K562 (cell line): ENCODE data around the gene INTS1. TPM values are rescaled to one million over a fixed set of nuclear protein-coding genes. Genes with fewer than 3 reads are reported as not detected.
A peak's percentile ranks its signal among the peaks of the same experiment; 100 is the strongest.

Experiments
- C11orf30 ChIP-seq: fragments of 450-650 bp; IDR thresholded peaks from 2 replicates; pipeline ENCODE4 v1.6.1; 2016; ENCODE audit warnings: low read depth, mild to moderate bottlenecking
- CCNT2 ChIP-seq: IDR thresholded peaks from 2 replicates; pipeline ENCODE4 v1.6.1; 2011; ENCODE audit warnings: borderline replicate concordance, low read depth, mild to moderate bottlenecking, moderate library complexity, mixed read lengths, low read length; ENCODE audit not compliant: insufficient read length; ENCODE audit errors: extremely low read depth
- CREB3L1 ChIP-seq: fragments of 450-650 bp; IDR thresholded peaks from 2 replicates; pipeline ENCODE4 v1.6.1; 2014; ENCODE audit warnings: low read depth, mild to moderate bottlenecking, moderate library complexity, borderline replicate concordance
- DIDO1 ChIP-seq: fragments of 450-650 bp; IDR thresholded peaks from 2 replicates; pipeline ENCODE4 v1.6.1; 2016; ENCODE audit warnings: low read depth, missing biosample characterization, missing genetic modification characterization
- ERF ChIP-seq: fragments of 450-650 bp; formaldehyde crosslinking; IDR thresholded peaks from 2 replicates; pipeline ENCODE4 v1.4.0; 2020; ENCODE audit warnings: mild to moderate bottlenecking, mixed read lengths
- ESRRA ChIP-seq: fragments of 450-650 bp; IDR thresholded peaks from 2 replicates; pipeline ENCODE4 v1.6.1; 2014; ENCODE audit warnings: low read depth, mild to moderate bottlenecking, moderate library complexity, borderline replicate concordance
- ETS2 ChIP-seq: IDR thresholded peaks from 2 replicates; pipeline ENCODE4 v1.6.1; 2016; ENCODE audit warnings: borderline replicate concordance, missing genetic modification characterization, mild to moderate bottlenecking, moderate library complexity, missing compliant biosample characterization; ENCODE audit not compliant: poor library complexity, severe bottlenecking
- HNRNPK ChIP-seq: fragments of 200-400 bp; formaldehyde crosslinking; IDR thresholded peaks from one replicate; pipeline ENCODE4 v1.6.1; 2018; ENCODE audit warnings: mild to moderate bottlenecking, low read depth, low read length; ENCODE audit not compliant: poor library complexity, severe bottlenecking
- IFI16 ChIP-seq: fragments of 250-450 bp; sonication (Bioruptor Pico); IDR thresholded peaks from 2 replicates; pipeline ENCODE4 v2.1.2; 2022; ENCODE audit warnings: mild to moderate bottlenecking, inconsistent platforms
- KLF1 ChIP-seq: fragments of 450-650 bp; IDR thresholded peaks from 2 replicates; pipeline ENCODE4 v1.6.1; 2016; ENCODE audit warnings: missing genetic modification characterization, missing compliant biosample characterization
- MED1 ChIP-seq: sonication (generic); formaldehyde crosslinking; IDR thresholded peaks from 2 replicates; pipeline ENCODE4 v1.8.1; 2023; ENCODE audit warnings: missing genetic modification reagents, borderline replicate concordance
- MEF2A ChIP-seq: IDR thresholded peaks from 2 replicates; pipeline ENCODE4 v1.6.1; 2011; ENCODE audit warnings: low read depth, mild to moderate bottlenecking, low read length, moderate library complexity; ENCODE audit not compliant: control insufficient read depth
- NR4A1 ChIP-seq, 2 experiments: fragments of 250-450 bp in 1 of 2; fragments of 450-650 bp in 1 of 2; sonication (Bioruptor Pico) in 1 of 2; IDR thresholded peaks; 2 replicates each; pipeline versions ENCODE4 v1.4.0 to v1.6.1; 2016 to 2020; ENCODE audit warnings: mild to moderate bottlenecking in 2 of 2, missing compliant biosample characterization in 1 of 2, missing genetic modification characterization in 1 of 2, moderate library complexity in 1 of 2
- PHB ChIP-seq: fragments of 250-450 bp; sonication (Bioruptor Pico); IDR thresholded peaks from 2 replicates; pipeline ENCODE4 v1.5.0; 2021
- RBM17 ChIP-seq: fragments of 200-400 bp; formaldehyde crosslinking; IDR thresholded peaks from 2 replicates; pipeline ENCODE4 v1.6.1; 2017; ENCODE audit warnings: low read depth, mild to moderate bottlenecking, low read length, borderline replicate concordance
- RNF2 ChIP-seq: sonication (generic); IDR thresholded peaks from 2 replicates; pipeline ENCODE4 v1.6.1; 2016
- SP1 ChIP-seq: sonication (generic); formaldehyde crosslinking; IDR thresholded peaks from 2 replicates; pipeline ENCODE4 v1.8.1; 2022; ENCODE audit warnings: mild to moderate bottlenecking, missing genetic modification reagents
- STAT5A ChIP-seq: IDR thresholded peaks from 2 replicates; pipeline ENCODE4 v1.6.1; 2012; ENCODE audit warnings: low read length, inconsistent platforms, borderline replicate concordance
- TRIM24 ChIP-seq, 2 experiments: fragments of 450-650 bp; IDR thresholded peaks; 2 replicates each; pipeline ENCODE4 v1.6.1; 2016
- ZNF146 ChIP-seq: IDR thresholded peaks from one replicate; pipeline ENCODE4 v1.6.1; 2018; ENCODE audit warnings: missing compliant biosample characterization; ENCODE audit not compliant: unreplicated experiment
- ZNF311 ChIP-seq: fragments of 250-450 bp; sonication (Bioruptor Pico); IDR thresholded peaks from 2 replicates; pipeline ENCODE4 v1.4.0; 2020; ENCODE audit warnings: mild to moderate bottlenecking, moderate library complexity
- ZNF717 ChIP-seq: fragments of 250-450 bp; sonication (Bioruptor Pico); IDR thresholded peaks from 2 replicates; pipeline ENCODE4 v1.5.0; 2021
- polyA plus RNA-seq, 8 experiments: library from polyadenylated mRNA; depleted of rRNA in 4 of 8; stranded (reverse) in 5 of 8; unstranded in 3 of 8; fragments of >200 nt; fragmentation: Nextera tagmentation in 2 of 8; fragmentation: Illumina TruSeq in 1 of 8; extraction: Ambion mirVana in 2 of 8; extraction: Trizol in 1 of 8; gene quantifications; 2 replicates each; pipeline versions ENCODE4 v1.2.1 to v1.2.3, GENCODE V29; 2011 to 2014; ENCODE audit warnings: inconsistent platforms in 1 of 8, missing spikeins in 1 of 8
- total RNA-seq, 7 experiments: library from RNA; depleted of rRNA in 6 of 7; stranded (reverse); fragments of >200 nt in 6 of 7; fragmentation: Illumina TruSeq in 2 of 7; extraction: Trizol in 2 of 7; gene quantifications; 2 replicates each; pipeline versions ENCODE4 v1.2.1 to v1.2.3, GENCODE V29; 2011 to 2021; ENCODE audit warnings: low replicate concordance in 1 of 7
- TF ChIP-seq, protein P1 (sequence below), 2 experiments: fragments of 150-350 bp in 1 of 2; IDR thresholded peaks; 2 replicates each; pipeline ENCODE4 v1.6.1; 2012 to 2016; ENCODE audit warnings: low read depth in 2 of 2, low read length in 2 of 2, mild to moderate bottlenecking in 1 of 2, moderate library complexity in 1 of 2

INTS1 gene
- total and polyA plus RNA-seq, 9 of the 15 experiments (the other 6 are each of a cell fraction or from before 2014, with no cell fraction given) = 0.34 to 119 (median 18.5) TPM

- TF ChIP-seq, protein P1, sequence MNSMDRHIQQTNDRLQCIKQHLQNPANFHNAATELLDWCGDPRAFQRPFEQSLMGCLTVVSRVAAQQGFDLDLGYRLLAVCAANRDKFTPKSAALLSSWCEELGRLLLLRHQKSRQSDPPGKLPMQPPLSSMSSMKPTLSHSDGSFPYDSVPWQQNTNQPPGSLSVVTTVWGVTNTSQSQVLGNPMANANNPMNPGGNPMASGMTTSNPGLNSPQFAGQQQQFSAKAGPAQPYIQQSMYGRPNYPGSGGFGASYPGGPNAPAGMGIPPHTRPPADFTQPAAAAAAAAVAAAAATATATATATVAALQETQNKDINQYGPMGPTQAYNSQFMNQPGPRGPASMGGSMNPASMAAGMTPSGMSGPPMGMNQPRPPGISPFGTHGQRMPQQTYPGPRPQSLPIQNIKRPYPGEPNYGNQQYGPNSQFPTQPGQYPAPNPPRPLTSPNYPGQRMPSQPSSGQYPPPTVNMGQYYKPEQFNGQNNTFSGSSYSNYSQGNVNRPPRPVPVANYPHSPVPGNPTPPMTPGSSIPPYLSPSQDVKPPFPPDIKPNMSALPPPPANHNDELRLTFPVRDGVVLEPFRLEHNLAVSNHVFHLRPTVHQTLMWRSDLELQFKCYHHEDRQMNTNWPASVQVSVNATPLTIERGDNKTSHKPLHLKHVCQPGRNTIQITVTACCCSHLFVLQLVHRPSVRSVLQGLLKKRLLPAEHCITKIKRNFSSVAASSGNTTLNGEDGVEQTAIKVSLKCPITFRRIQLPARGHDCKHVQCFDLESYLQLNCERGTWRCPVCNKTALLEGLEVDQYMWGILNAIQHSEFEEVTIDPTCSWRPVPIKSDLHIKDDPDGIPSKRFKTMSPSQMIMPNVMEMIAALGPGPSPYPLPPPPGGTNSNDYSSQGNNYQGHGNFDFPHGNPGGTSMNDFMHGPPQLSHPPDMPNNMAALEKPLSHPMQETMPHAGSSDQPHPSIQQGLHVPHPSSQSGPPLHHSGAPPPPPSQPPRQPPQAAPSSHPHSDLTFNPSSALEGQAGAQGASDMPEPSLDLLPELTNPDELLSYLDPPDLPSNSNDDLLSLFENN (IDR thresholded peaks at IDR 0.05; ENCODE audit: low read depth in 2 of 2, low read length in 2 of 2) = no peak
- TF ChIP-seq IFI16 (no peak), DIDO1 (no peak), ESRRA (peak; percentile 64), STAT5A (no peak; the same call in 1 of the 2 replicates), ZNF311 (CRISPR knock-in tag) (peak; percentile 56; the same call in 1 of the 2 replicates), RNF2 (peak; percentile 90), ZNF717 (CRISPR knock-in tag) (no peak), ZNF146 (CRISPR knock-in tag) (no peak), CCNT2 (peak; percentile 7), RBM17 (no peak), CREB3L1 (no peak; the same call in 1 of the 2 replicates), ETS2 (tag) (no peak), C11orf30 (peak; percentile 23; the same call in 1 of the 2 replicates), KLF1 (peak; percentile 52; the same call in 1 of the 2 replicates), MED1 (CRISPR knock-in tag) (no peak), MEF2A (0 out of 2 replicates have a peak, but pooled peaks have one; percentile 17), HNRNPK (no peak), TRIM24 (IDR thresholded peaks at IDR 0.05) (peak; percentile 8 to 71; a peak in 3 of 4 replicates), ERF (CRISPR knock-in tag) (peak; percentile 81), PHB (CRISPR knock-in tag) (0 out of 2 replicates have a peak, but pooled peaks have one; percentile 82), NR4A1 (CRISPR knock-in tag; IDR thresholded peaks at IDR 0.05) (peak; percentile 83; the same call in 1 of the 2 replicates), NR4A1 (tag; IDR thresholded peaks at IDR 0.05) (no peak), SP1 (CRISPR knock-in tag) (peak; percentile 94)
Measured at GRCh38 chr7:1460821-1461645, 43.2 kb downstream of the INTS1 start (continued).
